Neural cell (in vitro differentiated cells): ENCODE measurements around the gene CCNJL. TPM values are rescaled to one million over a fixed set of nuclear protein-coding genes. Genes with fewer than 3 reads are reported as not detected.

ENCODE experiments used
- H2AFZ ChIP-seq: fragments of 200-600, 300-800 bp; sonication (generic), shearing (Covaris generic); 2 replicates; pipeline ENCODE4 v1.6.0; 2014; ENCODE audit warnings: low read depth, mild to moderate bottlenecking, antibody characterized with exemption, low read length, moderate library complexity
- H3F3A ChIP-seq: fragments of 200-600 bp; shearing (Covaris generic); 2 replicates; pipeline ENCODE4 v1.6.1; 2016; ENCODE audit warnings: mild to moderate bottlenecking, moderate library complexity, mixed read lengths, antibody characterized with exemption, low read length; ENCODE audit not compliant: insufficient read depth, poor library complexity, severe bottlenecking
- H3K27ac ChIP-seq: fragments of 200-600, 300-800 bp; sonication (generic), shearing (Covaris generic); 2 replicates; pipeline ENCODE4 v1.5.1; 2014; ENCODE audit warnings: mild to moderate bottlenecking, low read length, moderate library complexity
- H3K27me3 ChIP-seq: fragments of 300-800, 200-600 bp; sonication (generic), shearing (Covaris generic); 2 replicates; pipeline ENCODE4 v1.6.0; 2014; ENCODE audit warnings: mild to moderate bottlenecking, low read depth, low read length, moderate library complexity; ENCODE audit not compliant: insufficient read depth
- H3K36me3 ChIP-seq: fragments of 300-800, 200-600 bp; sonication (generic), shearing (Covaris generic); 2 replicates; pipeline ENCODE4 v1.5.1; 2014; ENCODE audit warnings: mild to moderate bottlenecking, antibody characterized with exemption, low read length, moderate library complexity; ENCODE audit not compliant: insufficient read depth
- H3K4me2 ChIP-seq: fragments of 300-800, 200-600 bp; sonication (generic), shearing (Covaris generic); 2 replicates; pipeline ENCODE4 v1.6.0; 2014; ENCODE audit warnings: mild to moderate bottlenecking, low read length
- H3K4me3 ChIP-seq: fragments of 300-800, 200-600 bp; sonication (generic), shearing (Covaris generic); 2 replicates; pipeline ENCODE4 v1.5.1; 2014; ENCODE audit warnings: mild to moderate bottlenecking, low read length, moderate library complexity
- H3K79me2 ChIP-seq: fragments of 200-600 bp; shearing (Covaris generic); replicated peaks from 2 replicates; pipeline ENCODE4 v1.6.0; 2014; ENCODE audit warnings: mild to moderate bottlenecking, low read length, moderate library complexity; ENCODE audit not compliant: insufficient read depth
- H3K9ac ChIP-seq: fragments of 300-800, 200-600 bp; sonication (generic), shearing (Covaris generic); 2 replicates; pipeline ENCODE4 v1.6.1; 2016; ENCODE audit warnings: mild to moderate bottlenecking, low read length, mixed read lengths
- H3K9me2 ChIP-seq: fragments of 200-600 bp; shearing (Covaris generic); 2 replicates; pipeline ENCODE4 v1.6.1; 2016; ENCODE audit warnings: mild to moderate bottlenecking, low read length, mixed read lengths; ENCODE audit not compliant: insufficient read depth
- H3K9me3 ChIP-seq: fragments of 200-600, 300-800 bp; sonication (generic), shearing (Covaris generic); 2 replicates; pipeline ENCODE4 v1.6.1; 2016; ENCODE audit warnings: mild to moderate bottlenecking, mixed run types, low read length, moderate library complexity, mixed read lengths
- H4K20me1 ChIP-seq: fragments of 200-600 bp; shearing (Covaris generic); 2 replicates; pipeline ENCODE4 v1.6.1; 2016; ENCODE audit warnings: mild to moderate bottlenecking, mixed run types; ENCODE audit not compliant: insufficient read depth
- EP300 ChIP-seq: fragments of 450-650 bp; conservative IDR thresholded peaks from 2 replicates; pipeline ENCODE4 v1.6.1; 2014; ENCODE audit warnings: antibody characterized with exemption, mild to moderate bottlenecking, moderate library complexity; ENCODE audit not compliant: poor library complexity, severe bottlenecking
- EZH2 ChIP-seq: fragments of 200-600, 300-800 bp; shearing (Covaris generic), sonication (generic); IDR thresholded peaks from 2 replicates; pipeline ENCODE4 v1.6.1; 2014; ENCODE audit warnings: antibody characterized with exemption, low read length, borderline replicate concordance, mild to moderate bottlenecking; ENCODE audit not compliant: insufficient read depth, poor library complexity, severe bottlenecking
- MXI1 ChIP-seq: fragments of 450-650 bp; conservative IDR thresholded peaks from 2 replicates; pipeline ENCODE4 v1.6.1; 2014; ENCODE audit warnings: antibody characterized with exemption, mild to moderate bottlenecking; ENCODE audit not compliant: poor library complexity, severe bottlenecking
- POLR2AphosphoS5 ChIP-seq: IDR thresholded peaks from 2 replicates; pipeline ENCODE4 v1.6.1; 2012
- RAD21 ChIP-seq: fragments of 450-650 bp; conservative IDR thresholded peaks from 2 replicates; pipeline ENCODE4 v1.6.1; 2014; ENCODE audit warnings: antibody characterized with exemption, mild to moderate bottlenecking, moderate library complexity
- SMC3 ChIP-seq: fragments of 450-650 bp; conservative IDR thresholded peaks from 2 replicates; pipeline ENCODE4 v1.6.1; 2014; ENCODE audit warnings: antibody characterized with exemption, mild to moderate bottlenecking, moderate library complexity; ENCODE audit not compliant: poor library complexity
- TAF1 ChIP-seq: IDR thresholded peaks from 2 replicates; pipeline ENCODE4 v1.6.1; 2012; ENCODE audit warnings: low read depth
- polyA plus RNA-seq: library from polyadenylated mRNA; depleted of rRNA; stranded (reverse); fragments of >200 nt; gene quantifications from 2 replicates; pipeline ENCODE4 v1.2.3, GENCODE V29; 2014
- TF ChIP-seq, protein P1 (sequence below): IDR thresholded peaks from 2 replicates; pipeline ENCODE4 v1.6.1; 2012; ENCODE audit warnings: borderline replicate concordance
- TF ChIP-seq, protein P2 (sequence below): fragments of 450-650 bp; IDR thresholded peaks from 2 replicates; pipeline ENCODE4 v1.5.1; 2014; ENCODE audit warnings: antibody characterized with exemption, mild to moderate bottlenecking, moderate library complexity; ENCODE audit not compliant: poor library complexity, severe bottlenecking

Gene CCNJL
- polyA plus RNA-seq, 1 donor from 2014 or later, result 0.84 TPM

DNA sequence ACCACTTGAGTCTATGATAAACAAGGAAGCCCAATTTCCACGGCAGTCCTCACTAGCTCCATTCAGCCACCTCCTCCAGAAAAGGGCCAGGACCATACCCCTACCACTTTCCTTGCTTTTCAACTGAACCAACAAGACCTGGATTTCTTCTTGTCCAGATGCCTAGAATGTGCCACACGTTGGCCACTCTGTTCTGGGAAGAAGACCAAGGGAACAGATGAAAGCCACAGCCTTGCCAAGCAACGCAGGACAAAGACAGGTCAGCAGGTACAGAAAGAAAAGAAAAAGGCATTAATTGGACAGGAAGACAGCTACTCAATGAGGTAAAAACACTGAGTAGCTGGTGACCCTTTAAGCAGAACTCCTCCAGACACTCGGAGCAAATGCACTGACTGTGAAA lies 2.2 kb downstream of the CCNJL start:
- H3K9ac ChIP-seq, result no peak overlapping the region
- no peaks in the 10 kb centered on the region for H3K9me3 ChIP-seq
- no peaks in the 10 kb centered on the region for H3K36me3 ChIP-seq
- no peaks in the 10 kb centered on the region for H3F3A ChIP-seq
- peaks cover 14% of the 10 kb centered on the region for H3K79me2 ChIP-seq
- no peaks in the 10 kb centered on the region for H3K9me2 ChIP-seq
- no peaks in the 10 kb centered on the region for H4K20me1 ChIP-seq
- no peak for TF ChIP-seq MXI1
- no peak for TF ChIP-seq SMC3
- no peak for TF ChIP-seq TAF1
- no peak for TF ChIP-seq RAD21
- TF ChIP-seq, protein P1, sequence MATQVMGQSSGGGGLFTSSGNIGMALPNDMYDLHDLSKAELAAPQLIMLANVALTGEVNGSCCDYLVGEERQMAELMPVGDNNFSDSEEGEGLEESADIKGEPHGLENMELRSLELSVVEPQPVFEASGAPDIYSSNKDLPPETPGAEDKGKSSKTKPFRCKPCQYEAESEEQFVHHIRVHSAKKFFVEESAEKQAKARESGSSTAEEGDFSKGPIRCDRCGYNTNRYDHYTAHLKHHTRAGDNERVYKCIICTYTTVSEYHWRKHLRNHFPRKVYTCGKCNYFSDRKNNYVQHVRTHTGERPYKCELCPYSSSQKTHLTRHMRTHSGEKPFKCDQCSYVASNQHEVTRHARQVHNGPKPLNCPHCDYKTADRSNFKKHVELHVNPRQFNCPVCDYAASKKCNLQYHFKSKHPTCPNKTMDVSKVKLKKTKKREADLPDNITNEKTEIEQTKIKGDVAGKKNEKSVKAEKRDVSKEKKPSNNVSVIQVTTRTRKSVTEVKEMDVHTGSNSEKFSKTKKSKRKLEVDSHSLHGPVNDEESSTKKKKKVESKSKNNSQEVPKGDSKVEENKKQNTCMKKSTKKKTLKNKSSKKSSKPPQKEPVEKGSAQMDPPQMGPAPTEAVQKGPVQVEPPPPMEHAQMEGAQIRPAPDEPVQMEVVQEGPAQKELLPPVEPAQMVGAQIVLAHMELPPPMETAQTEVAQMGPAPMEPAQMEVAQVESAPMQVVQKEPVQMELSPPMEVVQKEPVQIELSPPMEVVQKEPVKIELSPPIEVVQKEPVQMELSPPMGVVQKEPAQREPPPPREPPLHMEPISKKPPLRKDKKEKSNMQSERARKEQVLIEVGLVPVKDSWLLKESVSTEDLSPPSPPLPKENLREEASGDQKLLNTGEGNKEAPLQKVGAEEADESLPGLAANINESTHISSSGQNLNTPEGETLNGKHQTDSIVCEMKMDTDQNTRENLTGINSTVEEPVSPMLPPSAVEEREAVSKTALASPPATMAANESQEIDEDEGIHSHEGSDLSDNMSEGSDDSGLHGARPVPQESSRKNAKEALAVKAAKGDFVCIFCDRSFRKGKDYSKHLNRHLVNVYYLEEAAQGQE, result no peak
- TF ChIP-seq EZH2, result no peak
- TF ChIP-seq EP300, result no peak
- TF ChIP-seq, protein P2, sequence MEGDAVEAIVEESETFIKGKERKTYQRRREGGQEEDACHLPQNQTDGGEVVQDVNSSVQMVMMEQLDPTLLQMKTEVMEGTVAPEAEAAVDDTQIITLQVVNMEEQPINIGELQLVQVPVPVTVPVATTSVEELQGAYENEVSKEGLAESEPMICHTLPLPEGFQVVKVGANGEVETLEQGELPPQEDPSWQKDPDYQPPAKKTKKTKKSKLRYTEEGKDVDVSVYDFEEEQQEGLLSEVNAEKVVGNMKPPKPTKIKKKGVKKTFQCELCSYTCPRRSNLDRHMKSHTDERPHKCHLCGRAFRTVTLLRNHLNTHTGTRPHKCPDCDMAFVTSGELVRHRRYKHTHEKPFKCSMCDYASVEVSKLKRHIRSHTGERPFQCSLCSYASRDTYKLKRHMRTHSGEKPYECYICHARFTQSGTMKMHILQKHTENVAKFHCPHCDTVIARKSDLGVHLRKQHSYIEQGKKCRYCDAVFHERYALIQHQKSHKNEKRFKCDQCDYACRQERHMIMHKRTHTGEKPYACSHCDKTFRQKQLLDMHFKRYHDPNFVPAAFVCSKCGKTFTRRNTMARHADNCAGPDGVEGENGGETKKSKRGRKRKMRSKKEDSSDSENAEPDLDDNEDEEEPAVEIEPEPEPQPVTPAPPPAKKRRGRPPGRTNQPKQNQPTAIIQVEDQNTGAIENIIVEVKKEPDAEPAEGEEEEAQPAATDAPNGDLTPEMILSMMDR, result no peak
- no peak for TF ChIP-seq POLR2AphosphoS5
- H3K27ac ChIP-seq, result no peak overlapping the region
- H2AFZ ChIP-seq, result no peak overlapping the region
- H3K4me2 ChIP-seq, result no peak overlapping the region
- H3K4me3 ChIP-seq, result no peak overlapping the region
- H3K27me3 ChIP-seq, result peaks cover 6% of the 10 kb centered on the region

DNA sequence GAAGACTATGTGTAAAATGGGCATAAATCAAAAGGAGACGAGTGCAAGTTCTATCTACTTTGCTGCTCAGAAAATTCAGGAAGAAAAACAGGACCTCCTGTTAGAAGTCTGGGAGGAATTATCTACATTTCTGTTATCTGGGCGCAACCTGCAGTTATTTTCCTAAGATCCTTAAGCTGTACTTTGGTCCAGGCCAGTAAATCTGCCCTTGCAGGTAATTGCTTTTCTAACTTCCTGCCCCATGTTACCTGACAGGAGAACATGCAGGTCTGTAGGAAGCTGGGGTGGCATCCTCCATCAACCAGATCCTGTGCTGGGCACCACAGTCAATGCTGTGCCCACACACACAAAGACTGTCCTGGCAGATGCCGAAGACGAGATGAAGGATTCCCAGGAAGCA lies 5.7 kb downstream of the CCNJL start:
- Histone ChIP-seq H3K79me2 (peaks cover 3% of the 10 kb centered on the region), H3K27ac (no peak overlapping the region), H3K9ac (no peak overlapping the region), H3K27me3 (peaks cover 1% of the 10 kb centered on the region), H3K4me3 (no peak overlapping the region), H3F3A (no peaks in the 10 kb centered on the region), H3K36me3 (no peaks in the 10 kb centered on the region), H2AFZ (no peak overlapping the region), H4K20me1 (no peaks in the 10 kb centered on the region), H3K4me2 (no peak overlapping the region), H3K9me2 (no peaks in the 10 kb centered on the region), H3K9me3 (no peaks in the 10 kb centered on the region)
- TF ChIP-seq, protein P2, result no peak
- TF ChIP-seq MXI1 (no peak), EP300 (no peak), SMC3 (no peak), EZH2 (no peak), POLR2AphosphoS5 (no peak), TAF1 (no peak), RAD21 (no peak)
- TF ChIP-seq, protein P1, result no peak
